ENCODE measurements around the gene PODNL1. TPM values are rescaled to one million over a fixed set of nuclear protein-coding genes. Genes with fewer than 3 reads are reported as not detected.

The PODNL1 gene
- total and polyA plus RNA-seq, 8 donors = 0.92 to 3.4 (median 1.3) TPM; not detected in 5

- TF ChIP-seq POLR2A (IDR thresholded peaks at IDR 0.05) (no peak), EP300 (IDR thresholded peaks at IDR 0.05) (no peak), POLR2AphosphoS5 (IDR thresholded peaks at IDR 0.05) (no peak)
- TF ChIP-seq, protein P1, sequence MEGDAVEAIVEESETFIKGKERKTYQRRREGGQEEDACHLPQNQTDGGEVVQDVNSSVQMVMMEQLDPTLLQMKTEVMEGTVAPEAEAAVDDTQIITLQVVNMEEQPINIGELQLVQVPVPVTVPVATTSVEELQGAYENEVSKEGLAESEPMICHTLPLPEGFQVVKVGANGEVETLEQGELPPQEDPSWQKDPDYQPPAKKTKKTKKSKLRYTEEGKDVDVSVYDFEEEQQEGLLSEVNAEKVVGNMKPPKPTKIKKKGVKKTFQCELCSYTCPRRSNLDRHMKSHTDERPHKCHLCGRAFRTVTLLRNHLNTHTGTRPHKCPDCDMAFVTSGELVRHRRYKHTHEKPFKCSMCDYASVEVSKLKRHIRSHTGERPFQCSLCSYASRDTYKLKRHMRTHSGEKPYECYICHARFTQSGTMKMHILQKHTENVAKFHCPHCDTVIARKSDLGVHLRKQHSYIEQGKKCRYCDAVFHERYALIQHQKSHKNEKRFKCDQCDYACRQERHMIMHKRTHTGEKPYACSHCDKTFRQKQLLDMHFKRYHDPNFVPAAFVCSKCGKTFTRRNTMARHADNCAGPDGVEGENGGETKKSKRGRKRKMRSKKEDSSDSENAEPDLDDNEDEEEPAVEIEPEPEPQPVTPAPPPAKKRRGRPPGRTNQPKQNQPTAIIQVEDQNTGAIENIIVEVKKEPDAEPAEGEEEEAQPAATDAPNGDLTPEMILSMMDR (IDR thresholded peaks at IDR 0.05) = no peak
- Histone ChIP-seq H3K36me3 (peaks cover 25 to 40% (median 39%) of the 10 kb centered on the region in 4 donors), H3K4me3 (peak overlapping the region; percentile 70 to 97 (median 92)), H3K27ac (peak overlapping the region in 4 of 5 donors; percentile 80 to 92 (median 88)), H3K9me3 (no peaks in the 10 kb centered on the region), H3K27me3 (no peaks in the 10 kb centered on the region), H3K4me1 (peaks cover 11 to 24% (median 20%) of the 10 kb centered on the region in 4 donors)
- WGBS, 5 donors = 0 to 6% (median 3%) methylated on average over 8 to 13 of the region's 13 CpGs
- intact Hi-C loops (cut with DNase I; ENCODE audit: low total_unique reads) = no loop called here
- peak; percentile 36 to 70 for DNase-seq
These were observed 14.8 kb upstream of the PODNL1 start for GRCh38 chr19:13952931-13953531.

DNA sequence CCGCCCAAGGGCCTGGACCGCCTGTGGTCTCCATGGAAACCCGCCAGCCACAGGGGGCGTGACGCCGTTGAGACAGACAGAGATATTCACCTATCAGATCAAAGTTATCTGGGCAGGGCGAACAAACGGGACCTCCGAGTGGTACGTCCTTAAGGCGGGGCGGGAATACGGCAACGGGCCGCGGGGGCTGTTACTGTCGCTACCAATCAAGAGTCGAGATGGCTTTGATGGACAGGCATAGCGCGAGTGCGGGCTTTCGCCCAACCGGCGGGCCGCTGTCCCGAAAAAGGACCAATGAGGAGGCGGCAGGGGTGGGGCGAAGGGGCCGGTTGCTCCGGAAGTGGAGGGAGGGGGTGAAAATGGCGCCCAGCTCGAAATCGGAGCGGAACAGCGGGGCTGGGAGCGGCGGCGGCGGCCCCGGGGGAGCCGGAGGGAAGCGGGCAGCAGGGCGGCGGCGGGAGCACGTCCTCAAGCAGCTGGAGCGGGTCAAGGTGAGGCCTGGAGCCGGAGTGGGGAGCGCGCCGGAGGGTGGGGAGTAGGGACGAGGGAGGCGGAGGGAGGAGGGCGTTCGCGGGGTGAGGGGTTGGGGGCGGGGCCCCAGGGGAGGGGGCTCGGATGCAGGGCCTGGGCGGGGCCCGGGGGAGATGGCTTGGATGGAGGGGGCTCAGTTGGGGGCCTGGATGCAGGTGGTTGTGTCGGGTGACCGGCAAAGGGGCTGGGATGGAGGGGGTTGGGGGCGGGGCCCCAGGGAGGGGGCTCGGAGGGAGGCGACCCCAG is 14.1 kb upstream of the PODNL1 start, which contains the start of gene DCAF15:
DCAF15 (plus strand) TSS at position 356 of the 777 bp plus-strand sequence; CDS start at position 360, 4 bp downstream.
- 0 to 1% (median 1%) methylated on average over 44 to 64 of the region's 65 CpGs for WGBS, 5 donors
- peak within 1 kb of the TSS; percentile 80 to 93 (median 89) for H3K27ac ChIP-seq
- H3K27me3 ChIP-seq = no peaks in the 10 kb centered on the region
- peak; percentile 99 to 100 for DNase-seq
- H3K9me3 ChIP-seq = no peaks in the 10 kb centered on the region
- intact Hi-C loops (cut with DNase I; ENCODE audit: low total_unique reads) = no loop called here
- peak; percentile 1 to 71 (median 49) for TF ChIP-seq POLR2AphosphoS5 (IDR thresholded peaks at IDR 0.05)
- TF ChIP-seq, protein P1 (IDR thresholded peaks at IDR 0.05) = no peak
- H3K4me3 ChIP-seq = peak within 1 kb of the TSS; percentile 70 to 97 (median 92)
- H3K36me3 ChIP-seq = peaks cover 21 to 33% (median 32%) of the 10 kb centered on the region in 4 donors
- peaks cover 11 to 24% (median 20%) of the 10 kb centered on the region in 4 donors for H3K4me1 ChIP-seq

DNA sequence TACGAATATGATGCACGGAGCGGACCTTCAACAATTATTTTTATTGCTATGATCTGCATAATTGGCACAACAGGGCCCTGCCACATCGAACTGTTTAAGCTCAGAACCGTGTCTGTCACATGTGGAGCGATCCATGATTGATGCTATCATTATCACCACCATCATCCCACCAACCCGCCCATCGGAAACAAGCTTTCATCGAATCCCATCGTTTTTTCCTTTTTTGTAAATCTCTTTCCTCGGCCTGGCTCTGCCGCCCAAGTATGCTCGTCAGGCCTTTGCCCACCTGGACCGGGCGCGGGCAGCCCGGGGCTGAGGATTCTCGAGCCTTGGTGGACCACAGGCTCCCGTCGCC is 13.6 kb upstream of the PODNL1 start:
- intact Hi-C loops (cut with DNase I; ENCODE audit: low total_unique reads) = no loop called here
- Histone ChIP-seq H3K36me3 (peaks cover 16 to 27% (median 26%) of the 10 kb centered on the region in 4 donors), H3K9me3 (no peaks in the 10 kb centered on the region), H3K4me3 (peak overlapping the region; percentile 70 to 97 (median 92)), H3K27me3 (no peaks in the 10 kb centered on the region), H3K4me1 (peaks cover 11 to 24% (median 20%) of the 10 kb centered on the region in 4 donors), H3K27ac (peak overlapping the region in 3 of 5 donors; percentile 42 to 88 (median 80))
- TF ChIP-seq POLR2A (IDR thresholded peaks at IDR 0.05) (no peak), EP300 (IDR thresholded peaks at IDR 0.05) (no peak), POLR2AphosphoS5 (IDR thresholded peaks at IDR 0.05) (no peak)
- TF ChIP-seq, protein P1 (IDR thresholded peaks at IDR 0.05) = no peak
- 11 to 14% (median 12%) methylated on average over 18 to 20 of the region's 20 CpGs for WGBS, 5 donors
- no peak for DNase-seq

GRCh38 chr19:13951043-13951442 is 12.8 kb upstream of the PODNL1 start:
- Histone ChIP-seq H3K9me3 (no peaks in the 10 kb centered on the region), H3K4me1 (peaks cover 11 to 24% (median 20%) of the 10 kb centered on the region in 4 donors), H3K36me3 (peaks cover 8 to 20% (median 19%) of the 10 kb centered on the region in 4 donors), H3K27ac (no peak overlapping the region), H3K27me3 (no peaks in the 10 kb centered on the region), H3K4me3 (no peak overlapping the region)
- WGBS, 5 donors = 80 to 92% (median 86%) methylated on average over 2 of the region's 2 CpGs
- TF ChIP-seq POLR2AphosphoS5 (IDR thresholded peaks at IDR 0.05) = no peak
- TF ChIP-seq, protein P1 (IDR thresholded peaks at IDR 0.05) = no peak
- DNase-seq = no peak
- intact Hi-C loops (cut with DNase I; ENCODE audit: low total_unique reads) = no loop called here
